VCaP (cell line): ENCODE measurements around the gene PKIG.

Experiments
- H3K27ac ChIP-seq: fragments of 450-650 bp; 2 replicates; pipeline ENCODE4 v1.5.1; 2017
- TF ChIP-seq, protein P1 (sequence below): fragments of 450-650 bp; conservative IDR thresholded peaks from 2 replicates; pipeline ENCODE4 v1.5.1; 2017; ENCODE audit warnings: mild to moderate bottlenecking, moderate library complexity

The PKIG gene

DNA sequence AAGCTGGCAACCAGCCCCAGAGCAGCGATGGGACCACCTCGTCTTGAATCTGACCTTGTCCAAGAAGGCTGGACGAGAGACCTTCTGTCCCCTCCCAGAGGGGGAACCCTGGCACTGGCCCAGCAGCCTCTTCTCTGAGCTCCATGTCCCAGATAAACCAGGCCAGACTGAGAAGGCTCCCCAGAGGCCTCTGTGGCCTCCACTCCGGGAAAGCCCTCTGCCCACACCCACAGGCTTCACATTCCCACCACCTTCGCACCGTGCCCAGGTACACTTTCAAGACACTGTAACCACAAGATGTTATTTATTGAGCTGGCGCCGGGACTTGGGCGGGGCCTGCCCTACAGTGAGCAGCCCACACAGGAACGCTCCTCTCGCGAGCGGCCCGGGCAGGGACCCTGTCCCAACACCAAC is 35.9 kb downstream of the PKIG start:
- no peak overlapping the region for H3K27ac ChIP-seq
- TF ChIP-seq, protein P1, sequence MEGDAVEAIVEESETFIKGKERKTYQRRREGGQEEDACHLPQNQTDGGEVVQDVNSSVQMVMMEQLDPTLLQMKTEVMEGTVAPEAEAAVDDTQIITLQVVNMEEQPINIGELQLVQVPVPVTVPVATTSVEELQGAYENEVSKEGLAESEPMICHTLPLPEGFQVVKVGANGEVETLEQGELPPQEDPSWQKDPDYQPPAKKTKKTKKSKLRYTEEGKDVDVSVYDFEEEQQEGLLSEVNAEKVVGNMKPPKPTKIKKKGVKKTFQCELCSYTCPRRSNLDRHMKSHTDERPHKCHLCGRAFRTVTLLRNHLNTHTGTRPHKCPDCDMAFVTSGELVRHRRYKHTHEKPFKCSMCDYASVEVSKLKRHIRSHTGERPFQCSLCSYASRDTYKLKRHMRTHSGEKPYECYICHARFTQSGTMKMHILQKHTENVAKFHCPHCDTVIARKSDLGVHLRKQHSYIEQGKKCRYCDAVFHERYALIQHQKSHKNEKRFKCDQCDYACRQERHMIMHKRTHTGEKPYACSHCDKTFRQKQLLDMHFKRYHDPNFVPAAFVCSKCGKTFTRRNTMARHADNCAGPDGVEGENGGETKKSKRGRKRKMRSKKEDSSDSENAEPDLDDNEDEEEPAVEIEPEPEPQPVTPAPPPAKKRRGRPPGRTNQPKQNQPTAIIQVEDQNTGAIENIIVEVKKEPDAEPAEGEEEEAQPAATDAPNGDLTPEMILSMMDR = no peak

DNA sequence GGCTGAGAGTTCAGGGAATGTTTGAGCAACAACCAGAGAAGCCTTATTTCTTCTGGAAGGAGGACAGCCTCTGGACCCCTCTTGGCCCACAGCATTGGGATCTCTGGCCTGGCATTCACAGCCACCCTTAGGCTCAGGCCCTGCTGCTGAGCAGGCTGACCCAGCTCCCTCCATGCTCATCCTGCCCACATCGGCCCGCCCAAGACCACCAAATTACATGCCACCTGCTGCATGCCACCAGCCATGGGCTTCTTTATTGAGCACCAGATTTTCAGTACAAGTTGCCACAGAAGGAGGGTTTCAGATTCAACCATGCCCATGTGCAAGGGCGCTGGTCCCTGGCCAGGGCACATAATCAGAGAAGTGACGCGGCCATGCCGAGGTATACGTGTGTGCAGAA is 36.9 kb downstream of the PKIG start:
- TF ChIP-seq, protein P1 = no peak
- H3K27ac ChIP-seq = no peak overlapping the region

DNA sequence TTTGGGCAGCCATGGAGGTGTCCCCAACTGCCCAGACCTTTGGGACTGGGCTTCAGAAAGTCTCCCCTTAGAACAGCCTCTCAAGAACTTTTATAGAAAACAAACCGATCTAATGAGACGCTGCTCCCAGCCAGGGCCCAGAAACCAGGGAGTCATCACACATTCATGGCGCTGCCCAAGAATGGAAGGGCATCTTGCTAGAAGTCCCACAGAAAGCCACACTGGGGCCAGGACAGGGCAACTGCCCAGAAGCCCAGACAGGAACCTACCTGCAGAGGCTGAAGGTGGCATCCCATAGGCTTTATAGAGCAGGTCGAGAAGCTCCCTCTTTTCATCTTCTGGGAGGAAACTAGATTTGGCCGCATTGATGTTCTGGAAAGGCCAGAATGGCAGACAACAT is 37.7 kb downstream of the PKIG start:
- H3K27ac ChIP-seq = no peak overlapping the region

DNA sequence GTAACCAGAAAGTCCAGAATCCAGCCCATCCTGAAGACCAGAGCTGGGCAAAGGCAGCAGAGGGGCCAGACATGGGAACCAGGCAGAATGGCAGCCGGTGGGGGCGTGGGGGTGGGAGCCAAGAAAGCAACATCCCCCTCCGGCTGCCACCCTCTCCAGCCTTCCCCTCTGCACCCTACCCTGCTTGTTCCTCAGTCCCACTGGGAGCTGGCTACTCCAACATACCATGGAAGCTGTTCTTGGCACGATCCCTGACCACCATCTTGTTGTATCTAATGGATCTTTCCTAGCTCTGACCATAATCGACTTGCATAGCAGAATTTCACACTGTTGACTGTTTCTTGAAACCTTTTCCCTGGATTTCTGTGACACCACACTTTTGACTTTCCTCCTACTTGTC is 38.9 kb downstream of the PKIG start:
- TF ChIP-seq, protein P1 = no peak
- no peak overlapping the region for H3K27ac ChIP-seq

More for the DNA sequence above, 37.7 kb downstream of the PKIG start:
- TF ChIP-seq, protein P1 = no peak

DNA sequence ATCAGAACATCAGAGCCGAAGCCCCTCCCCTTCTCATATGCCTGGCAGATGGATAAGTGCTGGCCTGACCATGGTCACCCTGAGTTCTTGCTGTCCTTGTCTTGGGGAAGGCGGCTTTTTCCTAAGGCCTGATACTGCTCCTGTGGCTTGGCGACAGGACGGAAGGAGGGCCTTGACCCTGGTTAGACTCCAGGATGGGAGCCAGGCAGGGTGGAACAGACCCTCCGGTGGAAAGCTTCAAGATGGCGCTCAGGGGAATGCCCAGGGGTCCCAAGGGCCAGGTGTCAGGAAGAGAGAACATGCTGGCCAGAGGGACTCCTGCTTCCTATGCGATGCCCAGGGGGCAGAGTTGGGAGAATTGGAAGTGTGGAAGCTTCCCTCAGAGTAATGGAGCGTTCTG is 39.6 kb downstream of the PKIG start:
- H3K27ac ChIP-seq = no peak overlapping the region
- TF ChIP-seq, protein P1 = no peak

DNA sequence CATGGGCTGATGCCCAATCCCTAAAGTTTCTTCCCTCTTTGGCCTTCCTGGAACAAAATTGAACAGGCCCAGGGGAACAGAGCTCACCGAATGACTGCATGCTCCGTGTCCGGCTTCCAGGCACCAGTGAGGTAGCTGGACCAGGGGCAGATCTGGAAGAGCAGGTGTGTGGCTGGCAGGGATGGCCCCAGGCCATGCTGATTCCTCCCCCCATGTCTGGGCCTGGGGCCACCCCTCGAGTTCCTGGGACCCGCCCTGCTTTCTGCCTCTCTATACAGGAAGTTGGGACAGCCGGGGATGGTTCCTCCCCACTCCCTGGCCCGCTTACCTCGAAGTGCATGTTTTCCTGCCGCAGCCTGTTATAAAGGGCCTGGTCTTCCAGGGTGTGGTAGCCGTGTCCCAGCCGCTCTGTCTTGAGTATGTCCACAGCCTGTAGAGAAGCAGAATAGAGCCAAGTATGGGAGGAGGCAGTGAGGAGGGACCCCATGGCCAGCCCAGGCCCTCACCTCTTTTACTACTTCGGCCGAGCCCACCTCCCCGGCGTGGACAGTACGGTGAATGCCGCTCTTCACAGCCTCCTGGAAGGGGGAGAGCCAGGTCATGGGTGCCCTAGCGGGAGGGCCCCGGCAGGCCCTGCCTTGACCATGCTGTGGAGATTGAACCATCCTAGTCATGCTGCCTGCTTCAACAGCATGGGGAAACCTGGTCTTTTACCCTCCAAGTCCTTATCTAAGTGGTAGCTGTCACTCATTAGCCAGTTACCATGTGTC is 40.3 kb downstream of the PKIG start:
- no peak overlapping the region for H3K27ac ChIP-seq
- TF ChIP-seq, protein P1 = no peak

DNA sequence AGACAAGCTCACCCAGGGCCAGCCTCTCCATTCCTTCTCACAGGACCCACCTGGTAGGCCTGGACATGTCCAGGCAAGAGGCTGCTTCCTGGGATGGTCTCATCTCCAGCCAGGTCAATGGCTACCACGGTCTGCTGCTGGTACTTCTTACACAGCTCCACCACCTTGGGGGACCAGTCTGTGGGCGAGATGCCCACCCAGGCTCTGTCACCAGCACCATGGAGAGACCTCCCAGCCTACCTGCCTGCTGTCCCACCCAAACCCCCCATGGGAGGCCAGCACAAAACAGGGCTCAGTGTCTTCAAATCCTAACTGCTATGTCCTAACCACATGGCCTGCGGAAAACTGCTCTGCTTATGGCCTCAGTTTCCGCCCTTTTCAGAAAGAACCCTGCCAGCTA is 41.8 kb downstream of the PKIG start:
- no peak overlapping the region for H3K27ac ChIP-seq
- TF ChIP-seq, protein P1 = no peak
